Suprapubic skin (tissue), 3 donors: ENCODE data around the gene PPM1H.
"Not testable (repeated sequence)": the region's sequence is repeated elsewhere in the genome, so short reads cannot be mapped to it uniquely, and the experiment has no call there.

Experiments
- POLR2AphosphoS5 ChIP-seq, 3 donors: sonication (generic); formaldehyde crosslinking; IDR thresholded peaks; one replicate each; pipeline ENCODE4 v1.6.1; 2017; ENCODE audit warnings: antibody characterized with exemption in 3 of 3
- TF ChIP-seq, protein P1 (sequence below), 2 donors: fragments of 200-600 bp in 1 of 2; fragments of 450-650 bp in 1 of 2; sonication (generic) in 1 of 2; IDR thresholded peaks; one replicate each; pipeline ENCODE4 v1.5.1; 2016 to 2019; ENCODE audit warnings: antibody characterized with exemption in 2 of 2, mild to moderate bottlenecking in 1 of 2, moderate library complexity in 1 of 2

DNA sequence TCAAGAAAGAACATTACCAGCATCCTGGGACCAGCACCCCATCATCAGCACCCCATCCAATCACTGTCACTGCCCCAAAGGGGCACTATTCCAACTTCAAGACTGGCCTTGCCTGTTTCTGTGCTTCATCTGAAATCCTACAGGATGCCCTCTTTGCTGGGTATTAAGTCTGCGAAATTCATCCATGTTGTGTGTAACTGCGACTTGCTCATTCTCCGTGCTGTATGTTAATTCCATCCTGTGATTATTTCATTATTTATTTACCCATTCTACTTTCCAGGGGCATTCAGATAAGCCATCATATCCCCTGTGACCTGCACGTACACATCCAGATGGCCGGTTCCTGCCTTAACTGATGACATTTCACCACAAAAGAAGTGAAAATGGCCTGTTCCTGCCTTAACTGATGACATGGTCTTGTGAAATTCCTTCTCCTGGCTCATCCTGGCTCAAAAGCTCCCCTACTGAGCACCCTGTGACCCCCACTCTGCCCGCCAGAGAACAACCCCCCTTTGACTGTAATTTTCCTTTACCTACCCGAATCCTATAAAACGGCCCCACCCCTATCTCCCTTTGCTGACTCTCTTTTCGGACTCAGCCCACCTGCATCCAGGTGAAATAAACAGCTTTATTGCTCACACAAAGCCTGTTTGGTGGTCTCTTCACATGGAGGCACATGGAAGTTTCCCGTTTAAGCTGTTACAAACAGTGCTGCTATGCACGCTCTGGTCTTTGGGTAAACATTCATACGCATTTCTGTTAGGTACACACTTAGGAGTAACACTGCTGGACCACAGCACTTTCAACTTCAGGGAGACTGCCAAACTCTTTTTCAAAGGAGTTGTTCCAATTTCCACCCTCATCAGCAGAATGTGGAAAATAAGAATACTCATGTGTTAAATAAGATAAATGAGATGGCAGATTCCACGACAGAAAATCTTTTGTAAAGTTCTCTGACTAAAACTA lies 205.1 kb downstream of the PPM1H start:
- TF ChIP-seq POLR2AphosphoS5 (IDR thresholded peaks at IDR 0.05): not testable (repeated sequence)
- TF ChIP-seq, protein P1, sequence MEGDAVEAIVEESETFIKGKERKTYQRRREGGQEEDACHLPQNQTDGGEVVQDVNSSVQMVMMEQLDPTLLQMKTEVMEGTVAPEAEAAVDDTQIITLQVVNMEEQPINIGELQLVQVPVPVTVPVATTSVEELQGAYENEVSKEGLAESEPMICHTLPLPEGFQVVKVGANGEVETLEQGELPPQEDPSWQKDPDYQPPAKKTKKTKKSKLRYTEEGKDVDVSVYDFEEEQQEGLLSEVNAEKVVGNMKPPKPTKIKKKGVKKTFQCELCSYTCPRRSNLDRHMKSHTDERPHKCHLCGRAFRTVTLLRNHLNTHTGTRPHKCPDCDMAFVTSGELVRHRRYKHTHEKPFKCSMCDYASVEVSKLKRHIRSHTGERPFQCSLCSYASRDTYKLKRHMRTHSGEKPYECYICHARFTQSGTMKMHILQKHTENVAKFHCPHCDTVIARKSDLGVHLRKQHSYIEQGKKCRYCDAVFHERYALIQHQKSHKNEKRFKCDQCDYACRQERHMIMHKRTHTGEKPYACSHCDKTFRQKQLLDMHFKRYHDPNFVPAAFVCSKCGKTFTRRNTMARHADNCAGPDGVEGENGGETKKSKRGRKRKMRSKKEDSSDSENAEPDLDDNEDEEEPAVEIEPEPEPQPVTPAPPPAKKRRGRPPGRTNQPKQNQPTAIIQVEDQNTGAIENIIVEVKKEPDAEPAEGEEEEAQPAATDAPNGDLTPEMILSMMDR (IDR thresholded peaks at IDR 0.05): not testable (repeated sequence)
